Activated T-helper 1 cell treated with anti-CD3 and anti-CD28 coated beads, Interleukin-12 subunit alpha, Interleukin-12 subunit beta, Interleukin-2, Interleukin-4 antibody, amounts not matched to agents 30 ng/mL and 10 ng/mL and 1 ng/mL, durations not matched to agents 14 hours and 24 hours and 36 hours (primary cell): ENCODE results near the gene NELFCD. TPM values are rescaled to one million over a fixed set of nuclear protein-coding genes. Genes with fewer than 3 reads are reported as not detected.
"Not testable (repeated sequence)": the region's sequence is repeated elsewhere in the genome, so short reads cannot be mapped to it uniquely, and the experiment has no call there.

Experiments
- DNase-seq: peaks from one replicate; pipeline ENCODE4 v3.0.0; 2021; ENCODE audit warnings: low spot score
- H3K27ac Mint-ChIP-seq: one replicate; pipeline ENCODE4 v1.8.0; 2021; ENCODE audit warnings: mild to moderate bottlenecking, mixed read lengths
- H3K27me3 Mint-ChIP-seq: one replicate; pipeline ENCODE4 v1.8.0; 2022; ENCODE audit warnings: mild to moderate bottlenecking, moderate library complexity, mixed read lengths; ENCODE audit not compliant: insufficient read depth
- H3K36me3 Mint-ChIP-seq: one replicate; pipeline ENCODE4 v1.8.0; 2021; ENCODE audit warnings: low read depth, mixed read lengths
- H3K4me1 Mint-ChIP-seq: one replicate; pipeline ENCODE4 v1.8.0; 2021; ENCODE audit warnings: low read depth, mixed read lengths
- H3K4me3 Mint-ChIP-seq: one replicate; pipeline ENCODE4 v1.8.0; 2021; ENCODE audit warnings: mild to moderate bottlenecking, moderate library complexity, mixed read lengths
- H3K9me3 Mint-ChIP-seq: one replicate; pipeline ENCODE4 v1.8.0; 2021; ENCODE audit warnings: mixed read lengths
- intact Hi-C: fragments of 100-400 bp; cut with micrococcal nuclease; formaldehyde crosslinking; loops from one replicate; pipeline ENCODE4 v1.15.1; 2024
- total RNA-seq: library from RNA; stranded (reverse); gene quantifications from 2 replicates; pipeline ENCODE4 v1.2.3, GENCODE V29; 2022

Gene NELFCD
- total RNA-seq, 1 donor from 2014 or later = 121 TPM

DNA sequence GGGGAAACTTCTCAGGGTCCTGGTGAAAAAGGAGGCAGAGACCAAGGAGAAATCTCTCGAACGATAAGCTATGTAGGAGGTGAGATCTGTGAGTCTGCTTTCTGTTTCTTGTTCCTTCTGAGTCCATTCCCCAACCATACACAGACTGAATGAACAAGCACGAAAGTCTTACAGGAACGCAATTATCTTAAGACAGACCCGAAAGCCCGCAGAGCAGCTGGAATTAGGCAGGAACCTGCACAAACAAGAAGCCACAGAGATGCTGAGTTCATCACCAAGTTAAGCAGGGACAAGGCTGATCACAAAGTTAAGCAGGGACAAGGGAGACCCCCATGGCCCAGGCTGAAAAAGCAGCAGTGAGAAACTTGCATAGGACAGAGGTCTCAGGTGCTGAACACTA, 21.4 kb upstream of the NELFCD start:
- intact Hi-C loops = no loop called here
- Mint-ChIP-seq H3K4me1 (no peaks in the 10 kb centered on the region), H3K27me3 (peaks cover 10% of the 10 kb centered on the region), H3K36me3 (no peaks in the 10 kb centered on the region), H3K4me3 (no peak overlapping the region), H3K27ac (no peak overlapping the region), H3K9me3 (no peaks in the 10 kb centered on the region)
- no peak for DNase-seq

GRCh38 chr20:58963060-58963584, 17.9 kb upstream of the NELFCD start:
- Mint-ChIP-seq H3K4me1 (no peaks in the 10 kb centered on the region), H3K36me3 (no peaks in the 10 kb centered on the region), H3K27me3 (peaks cover 16% of the 10 kb centered on the region), H3K4me3 (no peak overlapping the region), H3K27ac (no peak overlapping the region), H3K9me3 (no peaks in the 10 kb centered on the region)
- intact Hi-C loops = no loop called here
- no peak for DNase-seq

GRCh38 chr20:58963922-58964321, 17.1 kb upstream of the NELFCD start:
- DNase-seq, H3K27ac Mint-ChIP-seq, H3K36me3 Mint-ChIP-seq, H3K4me3 Mint-ChIP-seq, H3K9me3 Mint-ChIP-seq, H3K4me1 Mint-ChIP-seq, intact Hi-C loops: not testable (repeated sequence)
- H3K27me3 Mint-ChIP-seq = peaks cover 16% of the 10 kb centered on the region

DNA sequence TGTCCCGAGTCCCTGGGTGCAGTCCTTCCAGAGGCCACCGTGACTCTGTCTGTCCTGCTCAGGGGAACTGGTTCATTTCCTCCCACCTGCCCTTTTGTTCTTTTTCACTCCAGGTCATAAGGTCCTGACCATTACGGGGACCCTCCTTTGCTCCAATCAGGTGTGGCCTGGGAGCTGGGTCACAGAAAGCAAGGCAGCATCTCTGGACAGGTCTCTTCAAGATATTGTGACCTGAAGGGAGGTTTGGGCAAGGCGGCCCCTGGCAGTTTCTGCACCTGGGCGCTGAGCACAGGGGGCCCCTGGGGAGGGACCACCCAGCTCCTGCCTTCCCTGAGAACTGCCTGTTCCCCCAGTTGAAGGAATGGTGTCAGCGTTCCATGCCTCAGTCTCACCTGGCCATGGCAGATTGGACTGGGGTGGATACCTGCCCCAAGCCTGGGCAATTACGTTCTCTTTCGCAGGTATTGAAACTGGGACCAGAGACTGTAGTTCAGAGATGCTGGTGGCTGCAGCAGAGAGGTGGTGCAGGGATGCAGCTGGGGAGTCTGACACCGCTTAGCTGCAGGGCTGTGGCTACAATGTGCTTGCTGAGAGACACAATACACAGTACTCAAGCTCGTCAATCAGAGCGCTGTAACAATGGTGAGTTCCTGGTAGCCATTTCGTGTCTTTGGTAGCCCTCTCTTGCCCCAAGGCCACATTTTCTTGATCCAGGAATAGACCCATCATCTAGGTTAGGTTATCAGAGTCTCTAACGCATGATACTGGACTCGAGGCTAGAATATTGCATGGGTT, 15.6 kb upstream of the NELFCD start:
- no peak for DNase-seq
- intact Hi-C loops = no loop called here
- Mint-ChIP-seq H3K4me3 (no peak overlapping the region), H3K36me3 (no peaks in the 10 kb centered on the region), H3K4me1 (no peaks in the 10 kb centered on the region), H3K27me3 (peaks cover 13% of the 10 kb centered on the region), H3K9me3 (peaks cover 6% of the 10 kb centered on the region), H3K27ac (no peak overlapping the region)

DNA sequence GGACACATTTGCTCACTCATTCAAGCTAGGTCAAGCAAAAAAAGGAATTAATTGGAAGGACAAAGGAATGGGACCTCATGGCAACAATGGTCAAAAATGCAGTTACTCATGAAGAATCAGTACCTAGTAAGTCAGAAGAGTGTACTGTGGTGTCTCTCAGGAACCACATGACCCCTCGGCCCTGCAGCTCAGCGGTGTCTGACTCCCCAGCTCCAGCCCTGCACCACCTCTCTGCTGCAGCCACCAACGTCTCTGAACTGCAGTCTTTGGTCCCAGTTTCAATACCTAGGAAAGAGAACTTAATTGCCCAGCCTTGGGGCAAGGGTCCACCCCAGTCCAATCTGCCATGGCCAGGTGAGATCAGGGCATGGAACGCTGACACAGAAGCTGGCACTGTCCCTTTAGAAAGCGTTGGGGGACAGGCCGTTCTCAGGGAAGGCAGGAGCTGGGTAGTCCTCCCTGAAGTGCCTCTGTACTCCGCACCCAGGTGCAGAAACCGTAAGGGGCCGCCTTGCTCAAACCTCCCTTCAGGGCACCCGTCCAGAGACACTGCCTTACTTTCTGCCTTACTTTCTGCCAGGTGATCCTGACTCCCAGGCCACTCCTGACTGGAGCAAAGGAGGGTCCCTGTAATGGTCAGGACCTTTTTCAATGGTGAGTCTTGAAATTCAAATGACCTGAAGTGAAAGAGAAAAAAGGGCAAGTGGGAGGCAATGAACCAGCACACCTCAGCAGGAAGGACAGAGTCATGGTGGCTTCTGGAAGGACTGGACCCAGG, 13.2 kb upstream of the NELFCD start:
- no peaks in the 10 kb centered on the region for H3K36me3 Mint-ChIP-seq
- intact Hi-C loops = no loop called here
- H3K9me3 Mint-ChIP-seq = peaks cover 6% of the 10 kb centered on the region
- H3K27ac Mint-ChIP-seq = no peak overlapping the region
- no peak overlapping the region for H3K4me3 Mint-ChIP-seq
- no peak for DNase-seq
- no peaks in the 10 kb centered on the region for H3K4me1 Mint-ChIP-seq
- peaks cover 11% of the 10 kb centered on the region for H3K27me3 Mint-ChIP-seq

- Mint-ChIP-seq H3K27ac (no peak overlapping the region), H3K36me3 (peaks cover 1% of the 10 kb centered on the region)
- intact Hi-C loops = no loop called here
Observed at GRCh38 chr20:58969439-58969838, 11.6 kb upstream of the NELFCD start.

GRCh38 chr20:58970146-58970545, 10.9 kb upstream of the NELFCD start:
- Mint-ChIP-seq H3K9me3 (peaks cover 9% of the 10 kb centered on the region), H3K36me3 (peaks cover 1% of the 10 kb centered on the region), H3K27ac (no peak overlapping the region), H3K27me3 (peaks cover 6% of the 10 kb centered on the region), H3K4me1 (no peaks in the 10 kb centered on the region), H3K4me3 (no peak overlapping the region)
- intact Hi-C loops = no loop called here
- no peak for DNase-seq

More at GRCh38 chr20:58969439-58969838, 11.6 kb upstream of the NELFCD start:
- H3K27me3 Mint-ChIP-seq = peaks cover 10% of the 10 kb centered on the region
- peaks cover 6% of the 10 kb centered on the region for H3K9me3 Mint-ChIP-seq
- H3K4me1 Mint-ChIP-seq = no peaks in the 10 kb centered on the region
- H3K4me3 Mint-ChIP-seq = no peak overlapping the region
- DNase-seq = no peak

DNA sequence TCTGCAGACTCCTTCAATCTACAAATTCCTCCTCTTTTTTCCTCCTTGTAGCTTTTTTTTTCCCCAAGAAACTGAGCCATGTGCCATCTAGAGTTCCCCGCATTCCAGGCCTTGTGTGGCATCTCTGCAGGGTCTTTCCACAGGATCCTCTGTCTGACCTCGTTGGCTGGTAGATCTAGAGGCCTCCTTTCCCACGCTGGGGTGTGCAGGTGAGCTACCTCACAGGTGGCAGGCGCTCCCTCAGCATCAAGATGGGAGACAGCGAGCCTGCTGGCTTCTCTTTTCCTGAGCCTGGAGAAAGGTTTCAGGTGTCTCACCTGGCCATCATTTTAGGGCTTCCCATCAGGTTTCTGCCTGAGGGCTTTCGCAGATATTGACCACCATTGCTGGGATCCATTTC, 9.6 kb upstream of the NELFCD start:
- H3K9me3 Mint-ChIP-seq = peaks cover 17% of the 10 kb centered on the region
- H3K4me1 Mint-ChIP-seq = no peaks in the 10 kb centered on the region
- peaks cover 1% of the 10 kb centered on the region for H3K36me3 Mint-ChIP-seq
- H3K27ac Mint-ChIP-seq = no peak overlapping the region
- DNase-seq = no peak
- intact Hi-C loops = no loop called here
- H3K27me3 Mint-ChIP-seq = peaks cover 2% of the 10 kb centered on the region
- H3K4me3 Mint-ChIP-seq = no peak overlapping the region

GRCh38 chr20:58973179-58973578, 7.9 kb upstream of the NELFCD start:
- H3K4me1 Mint-ChIP-seq = no peaks in the 10 kb centered on the region
- H3K36me3 Mint-ChIP-seq = peaks cover 1% of the 10 kb centered on the region
- peaks cover 17% of the 10 kb centered on the region for H3K9me3 Mint-ChIP-seq

GRCh38 chr20:58973866-58974265, 7.2 kb upstream of the NELFCD start:
- DNase-seq = no peak
- peaks cover 9% of the 10 kb centered on the region for H3K27me3 Mint-ChIP-seq
- peaks cover 1% of the 10 kb centered on the region for H3K36me3 Mint-ChIP-seq
- H3K27ac Mint-ChIP-seq = no peak overlapping the region
- H3K4me3 Mint-ChIP-seq = no peak overlapping the region
- H3K4me1 Mint-ChIP-seq = no peaks in the 10 kb centered on the region
- H3K9me3 Mint-ChIP-seq = peaks cover 17% of the 10 kb centered on the region
- intact Hi-C loops = no loop called here

More at GRCh38 chr20:58973179-58973578, 7.9 kb upstream of the NELFCD start:
- no peak overlapping the region for H3K4me3 Mint-ChIP-seq
- H3K27ac Mint-ChIP-seq = no peak overlapping the region
- intact Hi-C loops = no loop called here
- peaks cover 3% of the 10 kb centered on the region for H3K27me3 Mint-ChIP-seq
- DNase-seq = no peak

- no peak overlapping the region for H3K4me3 Mint-ChIP-seq
- H3K27me3 Mint-ChIP-seq = peaks cover 15% of the 10 kb centered on the region
- H3K27ac Mint-ChIP-seq = no peak overlapping the region
- H3K9me3 Mint-ChIP-seq = peaks cover 10% of the 10 kb centered on the region
- peaks cover 1% of the 10 kb centered on the region for H3K36me3 Mint-ChIP-seq
- no peaks in the 10 kb centered on the region for H3K4me1 Mint-ChIP-seq
- intact Hi-C loops = no loop called here
- DNase-seq = no peak
Observed at GRCh38 chr20:58975353-58975752, 5.7 kb upstream of the NELFCD start.

- Mint-ChIP-seq H3K4me3 (no peak overlapping the region), H3K9me3 (peaks cover 10% of the 10 kb centered on the region), H3K36me3 (peaks cover 1% of the 10 kb centered on the region), H3K27me3 (peaks cover 15% of the 10 kb centered on the region), H3K4me1 (no peaks in the 10 kb centered on the region), H3K27ac (no peak overlapping the region)
- no peak for DNase-seq
- intact Hi-C loops = no loop called here
Observed at GRCh38 chr20:58976061-58976730, 4.9 kb upstream of the NELFCD start.
